Mucosa of stomach (tissue), 1 donor: ENCODE measurements around the gene GPC4.

Experiments
- H3K27me3 ChIP-seq: one replicate; pipeline ENCODE4 v1.7.0; 2013; ENCODE audit warnings: mild to moderate bottlenecking, low read length; ENCODE audit not compliant: control insufficient read depth, insufficient read depth
- H3K36me3 ChIP-seq: one replicate; pipeline ENCODE4 v1.7.0; 2013; ENCODE audit warnings: low read length; ENCODE audit not compliant: control insufficient read depth, insufficient read depth
- H3K4me1 ChIP-seq: one replicate; pipeline ENCODE4 v1.7.0; 2013; ENCODE audit warnings: mild to moderate bottlenecking, low read length; ENCODE audit not compliant: control insufficient read depth, insufficient read depth
- H3K4me3 ChIP-seq: one replicate; pipeline ENCODE4 v1.7.0; 2013; ENCODE audit warnings: low read length
- H3K9ac ChIP-seq: one replicate; pipeline ENCODE4 v1.7.0; 2013; ENCODE audit warnings: mild to moderate bottlenecking, low read length, moderate library complexity
- H3K9me3 ChIP-seq: one replicate; pipeline ENCODE4 v1.7.0; 2013; ENCODE audit warnings: mild to moderate bottlenecking, low read length, moderate library complexity; ENCODE audit not compliant: control insufficient read depth
- donor health status: Pancreatic carcinoma.

Gene GPC4

GRCh38 chrX:133403984-133404383, 11.3 kb downstream of the GPC4 start:
- Histone ChIP-seq H3K36me3 (no peaks in the 10 kb centered on the region), H3K9me3 (no peaks in the 10 kb centered on the region), H3K27me3 (no peaks in the 10 kb centered on the region), H3K9ac (no peak overlapping the region), H3K4me3 (no peak overlapping the region), H3K4me1 (no peaks in the 10 kb centered on the region)

GRCh38 chrX:133402830-133403625, 12.3 kb downstream of the GPC4 start:
- Histone ChIP-seq H3K9me3 (no peaks in the 10 kb centered on the region), H3K9ac (no peak overlapping the region), H3K4me1 (no peaks in the 10 kb centered on the region), H3K27me3 (no peaks in the 10 kb centered on the region), H3K4me3 (no peak overlapping the region), H3K36me3 (no peaks in the 10 kb centered on the region)

GRCh38 chrX:133402042-133402453, 13.2 kb downstream of the GPC4 start:
- Histone ChIP-seq H3K9ac (no peak overlapping the region), H3K9me3 (no peaks in the 10 kb centered on the region), H3K4me1 (no peaks in the 10 kb centered on the region), H3K27me3 (no peaks in the 10 kb centered on the region), H3K4me3 (no peak overlapping the region), H3K36me3 (no peaks in the 10 kb centered on the region)

- no peak overlapping the region for H3K9ac ChIP-seq
- no peaks in the 10 kb centered on the region for H3K36me3 ChIP-seq
Measured at GRCh38 chrX:133401536-133401935, 13.8 kb downstream of the GPC4 start.

GRCh38 chrX:133399411-133399810, 15.9 kb downstream of the GPC4 start:
- no peaks in the 10 kb centered on the region for H3K9me3 ChIP-seq
- H3K4me1 ChIP-seq: no peaks in the 10 kb centered on the region
- H3K27me3 ChIP-seq: no peaks in the 10 kb centered on the region
- no peak overlapping the region for H3K4me3 ChIP-seq
- no peak overlapping the region for H3K9ac ChIP-seq
- no peaks in the 10 kb centered on the region for H3K36me3 ChIP-seq

More at GRCh38 chrX:133401536-133401935, 13.8 kb downstream of the GPC4 start:
- Histone ChIP-seq H3K9me3 (no peaks in the 10 kb centered on the region), H3K4me1 (no peaks in the 10 kb centered on the region), H3K27me3 (no peaks in the 10 kb centered on the region), H3K4me3 (no peak overlapping the region)

- no peaks in the 10 kb centered on the region for H3K36me3 ChIP-seq
- H3K4me3 ChIP-seq: no peak overlapping the region
- no peaks in the 10 kb centered on the region for H3K27me3 ChIP-seq
- no peak overlapping the region for H3K9ac ChIP-seq
- no peaks in the 10 kb centered on the region for H3K9me3 ChIP-seq
- H3K4me1 ChIP-seq: peaks cover 19% of the 10 kb centered on the region
Measured at GRCh38 chrX:133394765-133395164, 20.5 kb downstream of the GPC4 start.

GRCh38 chrX:133392671-133393070, 22.6 kb downstream of the GPC4 start:
- Histone ChIP-seq H3K9ac (no peak overlapping the region), H3K4me3 (no peak overlapping the region), H3K4me1 (peaks cover 23% of the 10 kb centered on the region), H3K36me3 (no peaks in the 10 kb centered on the region), H3K27me3 (no peaks in the 10 kb centered on the region), H3K9me3 (no peaks in the 10 kb centered on the region)

- H3K4me3 ChIP-seq: no peak overlapping the region
- no peaks in the 10 kb centered on the region for H3K36me3 ChIP-seq
- H3K9me3 ChIP-seq: no peaks in the 10 kb centered on the region
- no peak overlapping the region for H3K9ac ChIP-seq
- H3K27me3 ChIP-seq: no peaks in the 10 kb centered on the region
- H3K4me1 ChIP-seq: peaks cover 29% of the 10 kb centered on the region
Measured at GRCh38 chrX:133391111-133391510, 24.2 kb downstream of the GPC4 start.

- H3K27me3 ChIP-seq: no peaks in the 10 kb centered on the region
- no peak overlapping the region for H3K9ac ChIP-seq
- no peaks in the 10 kb centered on the region for H3K9me3 ChIP-seq
- peaks cover 29% of the 10 kb centered on the region for H3K4me1 ChIP-seq
- no peak overlapping the region for H3K4me3 ChIP-seq
- H3K36me3 ChIP-seq: no peaks in the 10 kb centered on the region
Measured at GRCh38 chrX:133390676-133391075, 24.6 kb downstream of the GPC4 start.

- Histone ChIP-seq H3K9ac (no peak overlapping the region), H3K36me3 (no peaks in the 10 kb centered on the region), H3K9me3 (no peaks in the 10 kb centered on the region), H3K4me3 (no peak overlapping the region), H3K27me3 (no peaks in the 10 kb centered on the region), H3K4me1 (peaks cover 34% of the 10 kb centered on the region)
Measured at GRCh38 chrX:133389975-133390374, 25.3 kb downstream of the GPC4 start.

GRCh38 chrX:133384454-133384853, 30.8 kb downstream of the GPC4 start:
- no peak overlapping the region for H3K4me3 ChIP-seq
- H3K9me3 ChIP-seq: no peaks in the 10 kb centered on the region
- H3K36me3 ChIP-seq: no peaks in the 10 kb centered on the region
- no peaks in the 10 kb centered on the region for H3K27me3 ChIP-seq
- H3K4me1 ChIP-seq: peaks cover 13% of the 10 kb centered on the region
- H3K9ac ChIP-seq: no peak overlapping the region

GRCh38 chrX:133380711-133381619, 34.3 kb downstream of the GPC4 start:
- Histone ChIP-seq H3K4me1 (peaks cover 6% of the 10 kb centered on the region), H3K9ac (no peak overlapping the region), H3K36me3 (no peaks in the 10 kb centered on the region), H3K4me3 (no peak overlapping the region), H3K27me3 (no peaks in the 10 kb centered on the region), H3K9me3 (no peaks in the 10 kb centered on the region)
